Spleen (tissue), 7 donors: Measurements from ENCODE around the gene DMD.

Source experiments
- POLR2A ChIP-seq, 3 donors: fragments of 450-650 bp; IDR thresholded peaks; one replicate each; pipeline ENCODE4 v1.5.1; 2017; ENCODE audit warnings: antibody characterized with exemption in 3 of 3, mild to moderate bottlenecking in 1 of 3
- TF ChIP-seq, protein P1 (sequence below), 11 experiments: fragments of 200-600 bp in 7 of 11; fragments of 450-650 bp in 4 of 11; sonication (generic) in 4 of 11; IDR thresholded peaks in 8 of 11; conservative IDR thresholded peaks in 3 of 11; 1 replicate in 7 of 11; 2 replicates in 4 of 11; pipeline versions ENCODE4 v1.4.0 to v1.8.0; 2016 to 2021; ENCODE audit warnings: antibody characterized with exemption in 11 of 11, inconsistent platforms in 4 of 11, mild to moderate bottlenecking in 1 of 11
- donor health status: DM: no; HTN: no; CAD: no; lungs with moderate emphysema.
- donor health status: DM: no; HTN: no; CAD: no.
- donor health status: DM: no; HTN: no; CAD: no.

DNA sequence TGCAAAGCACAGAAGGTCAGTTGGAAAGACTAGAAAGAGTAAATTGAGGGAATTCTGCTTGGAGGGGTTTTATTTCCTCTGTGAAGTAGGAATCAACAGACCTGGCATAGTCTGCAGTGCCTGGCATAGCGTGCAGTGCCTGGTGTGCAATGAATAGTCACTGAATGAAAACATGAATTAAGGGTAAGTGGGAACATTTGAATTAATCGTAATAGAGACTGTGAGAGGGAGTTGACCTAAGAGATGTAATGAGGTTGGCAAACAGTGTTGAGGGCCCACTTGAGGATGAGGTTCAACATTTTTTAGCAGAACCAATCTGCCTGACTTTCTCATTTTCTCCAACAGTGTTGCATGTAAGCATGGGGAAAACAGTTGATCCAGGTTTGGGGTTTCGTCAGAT is 1762.3 kb downstream of the DMD start:
- no peak for TF ChIP-seq POLR2A (IDR thresholded peaks at IDR 0.05)
- TF ChIP-seq, protein P1, sequence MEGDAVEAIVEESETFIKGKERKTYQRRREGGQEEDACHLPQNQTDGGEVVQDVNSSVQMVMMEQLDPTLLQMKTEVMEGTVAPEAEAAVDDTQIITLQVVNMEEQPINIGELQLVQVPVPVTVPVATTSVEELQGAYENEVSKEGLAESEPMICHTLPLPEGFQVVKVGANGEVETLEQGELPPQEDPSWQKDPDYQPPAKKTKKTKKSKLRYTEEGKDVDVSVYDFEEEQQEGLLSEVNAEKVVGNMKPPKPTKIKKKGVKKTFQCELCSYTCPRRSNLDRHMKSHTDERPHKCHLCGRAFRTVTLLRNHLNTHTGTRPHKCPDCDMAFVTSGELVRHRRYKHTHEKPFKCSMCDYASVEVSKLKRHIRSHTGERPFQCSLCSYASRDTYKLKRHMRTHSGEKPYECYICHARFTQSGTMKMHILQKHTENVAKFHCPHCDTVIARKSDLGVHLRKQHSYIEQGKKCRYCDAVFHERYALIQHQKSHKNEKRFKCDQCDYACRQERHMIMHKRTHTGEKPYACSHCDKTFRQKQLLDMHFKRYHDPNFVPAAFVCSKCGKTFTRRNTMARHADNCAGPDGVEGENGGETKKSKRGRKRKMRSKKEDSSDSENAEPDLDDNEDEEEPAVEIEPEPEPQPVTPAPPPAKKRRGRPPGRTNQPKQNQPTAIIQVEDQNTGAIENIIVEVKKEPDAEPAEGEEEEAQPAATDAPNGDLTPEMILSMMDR (IDR thresholded peaks at IDR 0.05 in 8 of 11, conservative IDR thresholded peaks at IDR 0.05 in 3 of 11) = no peak
